Central memory CD8-positive, alpha-beta T cell (primary cell): ENCODE data around the gene ZNF132.
"Not testable (repeated sequence)": the region's sequence is repeated elsewhere in the genome, so short reads cannot be mapped to it uniquely, and the experiment has no call there.

Source experiments
- ATAC-seq: fragments of 150-1000 bp; cut with Tn5 transposase; replicated peaks from 2 replicates; pipeline ENCODE4 v1.10.0; 2022; ENCODE audit warnings: mild to moderate bottlenecking, moderate FRiP score, moderate number of reproducible peaks; ENCODE audit not compliant: poor library complexity, severe bottlenecking; ENCODE audit errors: extremely low read depth
- DNase-seq, 2 donors: peaks; one replicate each; pipeline ENCODE4 v3.0.0; 2021; ENCODE audit warnings: low spot score in 2 of 2
- H3K27ac Mint-ChIP-seq: one replicate; pipeline ENCODE4 v1.8.0; 2022; ENCODE audit warnings: low read depth, mild to moderate bottlenecking, moderate library complexity, mixed read lengths
- H3K27me3 Mint-ChIP-seq: one replicate; pipeline ENCODE4 v1.8.0; 2022; ENCODE audit warnings: mixed read lengths
- H3K36me3 Mint-ChIP-seq: one replicate; pipeline ENCODE4 v1.8.0; 2022; ENCODE audit warnings: mild to moderate bottlenecking, moderate library complexity, mixed read lengths; ENCODE audit not compliant: insufficient read depth
- H3K4me1 Mint-ChIP-seq: one replicate; pipeline ENCODE4 v1.8.0; 2022; ENCODE audit warnings: mixed read lengths
- H3K4me3 Mint-ChIP-seq: one replicate; pipeline ENCODE4 v1.8.0; 2022; ENCODE audit warnings: mild to moderate bottlenecking, moderate library complexity, mixed read lengths
- H3K9me3 Mint-ChIP-seq: one replicate; pipeline ENCODE4 v1.8.0; 2022; ENCODE audit warnings: mixed read lengths

The ZNF132 gene

DNA sequence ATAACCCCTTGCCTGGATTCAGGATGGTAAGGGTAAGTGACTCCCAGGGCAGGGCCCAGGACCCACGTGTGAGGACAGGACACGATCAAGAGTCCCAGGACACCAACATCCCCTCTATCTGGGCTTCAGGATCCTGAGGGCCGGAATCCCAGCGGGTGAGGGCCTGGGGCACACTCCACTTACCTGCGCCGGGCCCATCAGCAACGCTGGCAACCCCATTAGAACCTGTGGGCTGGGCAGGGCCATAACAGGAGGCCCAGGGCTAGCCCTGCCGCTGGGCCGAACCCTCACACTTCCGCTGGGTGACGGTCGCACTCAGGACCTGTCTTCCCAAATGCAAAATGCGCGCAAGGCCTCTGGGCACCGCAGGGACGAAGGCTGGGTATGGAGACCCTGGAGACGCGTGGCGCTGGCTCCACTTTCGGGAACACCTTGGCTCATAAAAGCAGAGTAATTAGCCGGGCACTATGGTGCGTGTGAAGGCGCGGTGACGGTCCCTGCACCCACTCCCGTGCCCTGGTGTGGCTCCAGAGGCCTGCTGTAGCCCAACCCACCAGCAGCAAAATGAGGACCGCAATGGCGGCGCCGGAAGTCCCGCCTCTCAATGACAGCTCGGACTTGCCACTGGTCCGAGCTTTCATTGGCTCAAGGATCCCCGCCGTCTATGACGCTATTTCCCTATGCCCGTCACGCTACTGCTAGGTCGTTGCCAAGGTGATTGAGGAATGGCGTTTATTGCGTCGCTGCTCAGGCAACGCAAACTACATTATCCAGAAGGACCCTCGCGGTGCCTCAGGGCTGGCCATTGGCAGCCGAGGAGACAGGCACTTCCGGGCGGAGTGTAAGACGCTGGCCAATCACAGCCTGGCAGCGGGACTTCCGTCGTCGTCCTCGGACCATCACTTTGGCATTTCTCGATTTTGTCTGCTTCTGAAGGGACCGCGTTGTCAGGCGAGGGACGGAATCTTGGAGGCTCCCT is at the start of gene ZNF132:
TSS of gene ZNF132 (minus strand) at position 578 of the 979 bp plus-strand sequence. CDS start at position 246, 332 bp downstream.
- H3K27ac Mint-ChIP-seq = peak within 1 kb of the TSS; percentile 97
- H3K4me3 Mint-ChIP-seq = peak within 1 kb of the TSS; percentile 94
- H3K27me3 Mint-ChIP-seq = peaks cover 10% of the 10 kb centered on the region
- H3K4me1 Mint-ChIP-seq = peaks cover 27% of the 10 kb centered on the region
- ATAC-seq = peak; percentile 99
- H3K36me3 Mint-ChIP-seq = peaks cover 21% of the 10 kb centered on the region
- peak; percentile 73 to 95 for DNase-seq
- H3K9me3 Mint-ChIP-seq = peaks cover 19% of the 10 kb centered on the region

DNA sequence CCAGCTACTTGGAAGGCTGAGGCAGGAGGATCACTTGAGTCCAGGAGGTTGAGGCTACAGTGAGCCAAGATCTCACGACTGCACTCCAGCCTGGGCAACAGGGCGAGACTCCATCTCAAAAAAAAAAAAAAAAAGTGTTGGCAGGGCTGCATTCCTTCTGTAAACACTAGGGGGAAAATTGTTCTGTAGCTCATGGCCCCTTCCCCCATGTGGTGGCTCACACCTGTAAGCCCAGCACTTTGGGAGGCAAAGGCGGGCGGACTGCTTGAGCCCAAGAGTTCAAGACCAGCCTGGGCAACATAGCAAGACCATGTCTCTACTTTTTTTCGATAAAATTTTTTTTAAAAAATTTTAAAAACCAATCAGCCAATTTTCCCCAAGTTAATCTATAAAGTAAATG is 44.4 kb upstream of the ZNF132 start:
- not testable (repeated sequence) for H3K4me3 Mint-ChIP-seq, H3K36me3 Mint-ChIP-seq, ATAC-seq, H3K27ac Mint-ChIP-seq, DNase-seq, H3K4me1 Mint-ChIP-seq, H3K27me3 Mint-ChIP-seq, H3K9me3 Mint-ChIP-seq

DNA sequence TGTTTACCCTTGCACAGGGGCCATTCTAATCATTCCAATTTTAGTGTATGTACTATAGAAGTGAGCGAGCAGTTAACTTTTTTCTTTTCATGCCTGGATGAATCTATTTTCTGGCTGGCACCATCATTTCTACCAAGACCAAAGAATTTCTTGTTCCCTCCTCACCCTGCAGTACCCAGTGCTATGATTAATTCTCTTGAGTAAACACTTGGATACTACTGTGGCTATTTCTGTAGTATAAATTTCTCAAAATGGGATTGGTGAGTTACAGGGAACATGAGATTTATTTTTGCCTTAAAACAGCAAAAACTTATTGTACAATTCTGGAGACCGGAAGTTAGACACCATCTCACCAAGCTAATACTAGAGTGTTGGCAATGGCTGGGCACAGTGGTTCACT is 43.8 kb upstream of the ZNF132 start:
- H3K9me3 Mint-ChIP-seq = no peaks in the 10 kb centered on the region
- no peak for DNase-seq
- no peaks in the 10 kb centered on the region for H3K27me3 Mint-ChIP-seq

DNA sequence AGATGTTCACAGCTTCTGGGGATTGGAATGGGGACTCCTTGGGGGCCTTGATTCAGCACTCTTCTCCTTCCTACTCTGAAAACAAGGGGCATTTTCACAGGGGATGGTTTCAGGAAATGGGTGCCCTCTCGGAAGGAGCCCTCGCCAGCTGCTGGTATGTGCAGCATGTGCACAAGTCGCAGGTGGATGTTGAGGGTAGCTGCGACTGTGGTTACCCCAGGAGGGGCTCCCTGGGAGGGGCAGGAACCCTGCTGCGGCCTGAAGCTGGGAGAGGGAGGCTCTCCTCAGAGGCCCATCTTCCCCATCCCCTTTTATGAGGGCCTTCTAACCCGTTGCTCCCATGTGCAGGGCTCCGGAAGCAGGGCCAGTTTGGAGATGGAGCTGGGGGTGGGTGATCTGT is 42.4 kb upstream of the ZNF132 start:
- DNase-seq (no peak), ATAC-seq (no peak)
- no peaks in the 10 kb centered on the region for H3K27me3 Mint-ChIP-seq
- no peaks in the 10 kb centered on the region for H3K9me3 Mint-ChIP-seq
- peaks cover 5% of the 10 kb centered on the region for H3K4me1 Mint-ChIP-seq
- H3K36me3 Mint-ChIP-seq = peaks cover 3% of the 10 kb centered on the region
- H3K27ac Mint-ChIP-seq = no peak overlapping the region
- no peak overlapping the region for H3K4me3 Mint-ChIP-seq

More for the DNA sequence above, 43.8 kb upstream of the ZNF132 start:
- Mint-ChIP-seq H3K4me3 (no peak overlapping the region), H3K36me3 (no peaks in the 10 kb centered on the region), H3K27ac (no peak overlapping the region), H3K4me1 (peaks cover 5% of the 10 kb centered on the region)
- no peak for ATAC-seq

DNA sequence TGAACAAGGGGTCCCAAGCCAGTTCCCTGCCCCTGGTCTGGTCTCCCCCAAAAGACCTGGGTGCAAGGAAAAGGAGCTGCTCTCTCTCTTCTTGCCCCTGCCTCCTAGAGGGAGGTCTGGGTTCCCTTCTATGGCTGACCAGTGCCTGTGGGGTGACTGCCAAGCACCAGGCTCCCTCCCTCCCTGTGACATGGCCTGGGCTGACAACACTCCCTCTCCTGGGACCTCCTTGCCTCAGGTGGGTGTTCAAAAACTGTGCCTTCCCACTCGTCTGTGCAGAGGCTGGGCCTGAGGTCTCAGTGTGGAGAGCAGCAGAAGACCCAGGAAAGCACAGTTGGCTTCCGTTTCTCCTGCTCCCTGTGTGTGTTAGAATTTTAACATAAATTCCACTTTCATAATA is 40.9 kb upstream of the ZNF132 start:
- no peak overlapping the region for H3K4me3 Mint-ChIP-seq
- peaks cover 7% of the 10 kb centered on the region for H3K36me3 Mint-ChIP-seq
- DNase-seq (no peak), ATAC-seq (no peak)
- no peaks in the 10 kb centered on the region for H3K9me3 Mint-ChIP-seq
- H3K27me3 Mint-ChIP-seq = no peaks in the 10 kb centered on the region
- peaks cover 12% of the 10 kb centered on the region for H3K4me1 Mint-ChIP-seq
- H3K27ac Mint-ChIP-seq = no peak overlapping the region

DNA sequence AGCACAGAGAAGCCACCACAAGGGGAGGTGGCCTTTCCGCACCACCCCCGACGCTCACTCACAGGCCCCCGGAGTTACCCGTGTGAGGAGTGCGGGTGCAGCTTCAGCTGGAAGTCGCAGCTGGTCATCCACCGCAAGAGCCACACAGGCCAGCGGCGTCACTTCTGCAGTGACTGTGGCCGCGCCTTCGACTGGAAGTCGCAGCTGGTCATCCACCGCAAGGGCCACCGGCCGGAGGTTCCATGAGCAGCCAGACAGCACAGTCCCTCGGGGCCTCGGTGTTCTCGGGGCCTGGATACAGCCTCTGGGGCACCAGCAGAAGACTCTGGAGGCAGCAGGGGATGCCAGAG is 40.5 kb upstream of the ZNF132 start:
- Mint-ChIP-seq H3K36me3 (peaks cover 11% of the 10 kb centered on the region), H3K4me3 (no peak overlapping the region), H3K4me1 (peaks cover 12% of the 10 kb centered on the region), H3K27ac (no peak overlapping the region), H3K9me3 (no peaks in the 10 kb centered on the region), H3K27me3 (no peaks in the 10 kb centered on the region)
- DNase-seq (no peak), ATAC-seq (no peak)

DNA sequence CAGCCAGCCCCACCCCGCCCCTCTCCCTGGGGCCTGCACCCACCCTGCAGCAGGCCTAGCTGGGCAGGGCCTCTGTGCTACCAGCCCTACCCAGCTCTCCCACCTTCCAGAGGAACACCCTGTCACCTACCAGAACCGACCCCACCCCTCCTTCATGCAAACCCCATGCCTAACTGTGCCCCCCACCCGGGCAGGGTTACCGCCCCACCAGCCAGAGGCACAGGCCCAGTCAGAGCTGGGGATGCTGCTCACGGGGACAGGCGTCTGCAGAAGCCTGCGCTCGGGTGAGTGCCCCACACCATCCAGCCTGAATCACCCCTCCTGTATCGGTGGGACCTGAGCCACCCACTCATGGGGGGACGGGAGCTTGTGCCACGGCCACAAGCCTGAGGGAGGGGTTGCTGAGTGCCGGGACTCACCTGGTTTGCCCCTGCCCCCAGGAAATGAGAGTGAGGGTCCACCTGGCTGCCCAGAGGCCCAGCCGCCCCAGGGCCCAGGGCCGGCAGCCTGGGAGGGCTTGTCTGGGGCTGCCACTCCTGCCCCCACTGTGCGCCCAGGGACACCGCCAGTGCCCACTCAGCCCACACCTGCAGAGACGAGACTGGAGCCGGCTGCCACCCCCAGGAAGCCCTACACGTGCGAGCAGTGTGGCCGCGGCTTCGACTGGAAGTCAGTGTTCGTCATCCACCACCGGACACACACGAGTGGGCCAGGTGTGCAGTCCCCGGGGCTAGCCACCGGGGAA is 40.0 kb upstream of the ZNF132 start:
- Mint-ChIP-seq H3K27ac (no peak overlapping the region), H3K9me3 (no peaks in the 10 kb centered on the region), H3K4me3 (no peak overlapping the region), H3K36me3 (peaks cover 12% of the 10 kb centered on the region), H3K27me3 (no peaks in the 10 kb centered on the region), H3K4me1 (peaks cover 12% of the 10 kb centered on the region)
- DNase-seq (no peak), ATAC-seq (no peak)

DNA sequence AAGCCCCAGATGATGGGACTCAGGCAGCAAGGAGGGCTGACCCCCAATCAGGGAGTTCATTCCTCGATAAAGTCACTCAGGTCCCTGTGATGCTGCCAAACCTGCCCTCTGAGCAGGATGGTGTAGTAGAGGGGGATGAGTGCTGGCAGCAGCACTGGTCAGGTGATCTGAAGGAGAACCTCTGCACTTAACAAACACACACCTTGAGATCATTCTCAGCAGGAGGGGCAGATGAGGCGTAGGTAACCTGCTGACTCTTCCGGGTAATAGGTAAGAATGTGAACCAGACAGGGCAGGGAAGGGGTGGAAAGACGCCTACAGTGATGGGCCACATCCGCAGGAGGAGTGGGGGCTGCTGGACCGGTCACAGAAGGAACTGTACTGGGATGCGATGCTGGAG is 39.4 kb upstream of the ZNF132 start:
- H3K27me3 Mint-ChIP-seq = no peaks in the 10 kb centered on the region
- peaks cover 12% of the 10 kb centered on the region for H3K4me1 Mint-ChIP-seq
- ATAC-seq = no peak
- H3K9me3 Mint-ChIP-seq = no peaks in the 10 kb centered on the region
- DNase-seq = no peak
- no peak overlapping the region for H3K27ac Mint-ChIP-seq
- H3K36me3 Mint-ChIP-seq = peaks cover 15% of the 10 kb centered on the region
- H3K4me3 Mint-ChIP-seq = no peak overlapping the region

DNA sequence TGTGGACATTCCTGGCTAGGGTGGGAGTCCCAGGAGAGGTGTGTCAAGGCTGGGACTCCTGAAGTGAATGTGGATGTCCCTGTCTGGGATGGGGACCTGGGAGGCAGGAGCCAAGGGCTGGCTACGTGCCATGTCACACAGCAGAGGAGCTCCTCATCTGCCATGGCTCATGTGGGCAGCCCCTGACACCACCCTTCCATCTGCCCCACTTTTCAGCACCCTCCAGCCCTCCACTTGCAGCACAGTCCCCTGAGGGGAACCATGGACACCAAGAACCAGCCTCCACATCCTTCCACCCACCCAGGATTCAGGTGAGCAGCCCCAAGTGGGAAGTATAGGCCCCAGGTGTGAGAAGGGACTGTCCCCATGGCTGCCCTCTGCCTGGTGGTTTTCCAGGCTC is 37.9 kb upstream of the ZNF132 start:
- peaks cover 15% of the 10 kb centered on the region for H3K36me3 Mint-ChIP-seq
- ATAC-seq (no peak), DNase-seq (no peak)
- no peaks in the 10 kb centered on the region for H3K9me3 Mint-ChIP-seq
- peaks cover 12% of the 10 kb centered on the region for H3K4me1 Mint-ChIP-seq
- peak overlapping the region; percentile 16 for H3K4me3 Mint-ChIP-seq
- H3K27me3 Mint-ChIP-seq = no peaks in the 10 kb centered on the region
- no peak overlapping the region for H3K27ac Mint-ChIP-seq

DNA sequence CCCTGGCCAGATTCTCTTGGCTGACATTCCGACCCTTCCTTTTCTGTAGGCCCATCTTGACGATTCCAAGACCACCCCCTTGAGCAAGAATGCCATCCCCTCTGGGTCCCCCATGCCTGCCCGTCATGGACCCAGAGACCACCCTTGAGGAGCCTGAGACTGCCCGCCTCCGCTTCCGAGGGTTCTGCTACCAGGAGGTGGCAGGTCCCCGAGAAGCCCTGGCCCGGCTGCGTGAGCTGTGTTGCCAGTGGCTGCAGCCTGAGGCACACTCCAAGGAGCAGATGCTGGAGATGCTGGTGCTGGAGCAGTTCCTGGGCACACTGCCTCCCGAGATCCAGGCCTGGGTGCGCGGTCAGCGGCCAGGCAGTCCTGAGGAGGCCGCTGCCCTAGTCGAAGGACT is 37.2 kb upstream of the ZNF132 start:
- Mint-ChIP-seq H3K9me3 (no peaks in the 10 kb centered on the region), H3K36me3 (peaks cover 17% of the 10 kb centered on the region), H3K27ac (peak overlapping the region; percentile 91), H3K4me1 (peaks cover 8% of the 10 kb centered on the region), H3K27me3 (no peaks in the 10 kb centered on the region), H3K4me3 (peak overlapping the region; percentile 77)
- DNase-seq (no peak), ATAC-seq (no peak)

DNA sequence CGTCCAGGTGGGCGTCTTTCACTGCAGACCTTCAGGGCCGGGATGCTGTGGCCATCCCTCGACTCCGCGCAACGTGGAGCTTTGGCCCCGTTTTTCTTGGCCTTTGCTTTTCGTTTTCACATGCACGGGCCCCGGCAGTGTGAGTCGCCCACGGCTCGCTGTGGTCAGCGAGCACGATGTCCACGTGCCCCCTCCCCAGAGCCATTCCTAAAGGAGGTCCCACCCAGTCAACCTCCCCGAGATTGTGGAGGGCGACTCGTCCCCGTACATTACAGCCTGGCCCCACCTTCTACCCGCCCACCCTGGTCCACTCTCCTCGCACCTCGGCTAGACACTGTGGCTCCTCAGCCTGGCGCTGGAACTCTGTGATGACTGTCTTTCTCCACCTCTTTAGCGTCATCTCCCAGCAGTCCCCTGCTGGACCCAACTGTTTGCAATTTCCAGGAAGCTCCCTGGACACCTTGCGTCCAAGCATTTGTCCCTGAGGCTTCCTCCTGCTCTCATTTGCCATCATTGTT is 36.6 kb upstream of the ZNF132 start:
- peaks cover 8% of the 10 kb centered on the region for H3K4me1 Mint-ChIP-seq
- peak overlapping the region; percentile 91 for H3K27ac Mint-ChIP-seq
- no peaks in the 10 kb centered on the region for H3K27me3 Mint-ChIP-seq
- no peaks in the 10 kb centered on the region for H3K9me3 Mint-ChIP-seq
- ATAC-seq (no peak), DNase-seq (no peak)
- peaks cover 22% of the 10 kb centered on the region for H3K36me3 Mint-ChIP-seq
- peak overlapping the region; percentile 77 for H3K4me3 Mint-ChIP-seq

DNA sequence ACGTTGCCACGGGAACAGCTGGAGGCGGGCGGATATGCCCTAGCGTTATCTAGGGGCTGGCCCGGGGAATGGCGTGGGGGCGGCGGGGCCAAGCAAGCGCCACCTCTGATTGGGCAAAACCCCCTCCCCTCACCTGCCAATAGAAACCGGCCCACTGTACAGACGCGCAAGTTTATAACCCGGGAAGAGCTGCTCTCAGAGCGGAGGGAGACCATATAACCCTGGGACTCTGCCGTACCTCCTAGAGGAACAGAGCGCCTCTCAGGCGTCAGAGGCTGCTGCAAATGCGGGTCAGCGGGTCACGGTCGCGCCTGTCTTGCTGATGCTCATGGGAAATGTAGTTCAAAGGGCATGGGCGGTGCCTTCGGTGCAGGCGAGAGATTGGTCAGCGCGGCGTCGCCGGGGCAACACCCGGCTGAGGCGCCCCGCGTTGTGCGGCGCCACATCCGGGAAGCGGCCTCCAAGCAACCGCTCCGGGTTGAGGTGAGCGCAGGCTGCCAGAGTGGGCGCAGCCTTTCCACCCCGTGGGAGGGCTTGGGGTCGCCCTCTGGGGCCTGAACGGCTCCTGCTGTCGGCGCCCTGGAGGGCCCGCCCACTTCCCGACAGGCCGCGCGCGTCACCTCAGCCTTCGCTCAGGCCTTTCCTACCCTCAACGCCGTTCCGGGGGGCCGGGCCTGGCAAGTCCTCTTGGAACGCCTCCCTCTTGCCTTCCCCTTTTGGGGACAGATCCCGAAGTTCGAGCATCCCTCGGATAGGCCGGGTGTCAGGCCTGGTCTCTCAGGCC is 36.0 kb upstream of the ZNF132 start, which contains the start of gene ZNF446:
TSS of gene ZNF446 (plus strand) at position 639 of the 784 bp plus-strand sequence. CDS start 867 bp downstream, outside the sequence.
- Mint-ChIP-seq H3K4me1 (peaks cover 8% of the 10 kb centered on the region), H3K9me3 (no peaks in the 10 kb centered on the region), H3K36me3 (peaks cover 23% of the 10 kb centered on the region), H3K27me3 (no peaks in the 10 kb centered on the region), H3K27ac (peak within 1 kb of the TSS; percentile 91), H3K4me3 (peak within 1 kb of the TSS; percentile 77)
- ATAC-seq = peak; percentile 90
- peak; percentile 89 to 96 for DNase-seq
